ENCODE measurements around the gene MBD6. TPM values are rescaled to one million over a fixed set of nuclear protein-coding genes. Genes with fewer than 3 reads are reported as not detected.
"Not testable (repeated sequence)": the region's sequence is repeated elsewhere in the genome, so short reads cannot be mapped to it uniquely, and the experiment has no call there.

MBD6 gene
- total RNA-seq, 2 donors from 2014 or later = 12.5 to 14.4 TPM

- Histone ChIP-seq H3K4me1 (peaks cover 0 to 16% of the 10 kb centered on the region in 2 donors), H3K27ac (no peak overlapping the region), H3K4me3 (no peak overlapping the region), H3K9me3 (no peaks in the 10 kb centered on the region), H3K27me3 (no peaks in the 10 kb centered on the region), H3K36me3 (peaks cover 70% of the 10 kb centered on the region)
- DNase-seq (ENCODE audit: low spot score) = no peak
- TF ChIP-seq, protein P1, sequence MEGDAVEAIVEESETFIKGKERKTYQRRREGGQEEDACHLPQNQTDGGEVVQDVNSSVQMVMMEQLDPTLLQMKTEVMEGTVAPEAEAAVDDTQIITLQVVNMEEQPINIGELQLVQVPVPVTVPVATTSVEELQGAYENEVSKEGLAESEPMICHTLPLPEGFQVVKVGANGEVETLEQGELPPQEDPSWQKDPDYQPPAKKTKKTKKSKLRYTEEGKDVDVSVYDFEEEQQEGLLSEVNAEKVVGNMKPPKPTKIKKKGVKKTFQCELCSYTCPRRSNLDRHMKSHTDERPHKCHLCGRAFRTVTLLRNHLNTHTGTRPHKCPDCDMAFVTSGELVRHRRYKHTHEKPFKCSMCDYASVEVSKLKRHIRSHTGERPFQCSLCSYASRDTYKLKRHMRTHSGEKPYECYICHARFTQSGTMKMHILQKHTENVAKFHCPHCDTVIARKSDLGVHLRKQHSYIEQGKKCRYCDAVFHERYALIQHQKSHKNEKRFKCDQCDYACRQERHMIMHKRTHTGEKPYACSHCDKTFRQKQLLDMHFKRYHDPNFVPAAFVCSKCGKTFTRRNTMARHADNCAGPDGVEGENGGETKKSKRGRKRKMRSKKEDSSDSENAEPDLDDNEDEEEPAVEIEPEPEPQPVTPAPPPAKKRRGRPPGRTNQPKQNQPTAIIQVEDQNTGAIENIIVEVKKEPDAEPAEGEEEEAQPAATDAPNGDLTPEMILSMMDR (IDR thresholded peaks at IDR 0.05) = no peak
Observed at GRCh38 chr12:57513266-57513665, 9.4 kb upstream of the MBD6 start.

- H3K27ac ChIP-seq = not testable (repeated sequence)
- peaks cover 70% of the 10 kb centered on the region for H3K36me3 ChIP-seq
Observed at GRCh38 chr12:57513677-57514076, 8.9 kb upstream of the MBD6 start.

GRCh38 chr12:57514246-57514645, 8.4 kb upstream of the MBD6 start:
- H3K4me1 ChIP-seq = peaks cover 0 to 26% of the 10 kb centered on the region in 2 donors
- peaks cover 70% of the 10 kb centered on the region for H3K36me3 ChIP-seq
- not testable (repeated sequence) for DNase-seq (ENCODE audit: low spot score); H3K9me3 ChIP-seq; H3K27ac ChIP-seq; H3K27me3 ChIP-seq; H3K4me3 ChIP-seq

More at GRCh38 chr12:57513677-57514076, 8.9 kb upstream of the MBD6 start:
- not testable (repeated sequence) for H3K27me3 ChIP-seq; H3K4me3 ChIP-seq; DNase-seq (ENCODE audit: low spot score); H3K9me3 ChIP-seq
- H3K4me1 ChIP-seq = peaks cover 0 to 20% of the 10 kb centered on the region in 2 donors

GRCh38 chr12:57514720-57515407, 7.8 kb upstream of the MBD6 start:
- peaks cover 0 to 29% of the 10 kb centered on the region in 2 donors for H3K4me1 ChIP-seq
- no peaks in the 10 kb centered on the region for H3K27me3 ChIP-seq
- H3K27ac ChIP-seq = no peak overlapping the region
- H3K4me3 ChIP-seq = no peak overlapping the region
- DNase-seq (ENCODE audit: low spot score) = no peak
- TF ChIP-seq, protein P1 (IDR thresholded peaks at IDR 0.05) = no peak
- no peaks in the 10 kb centered on the region for H3K9me3 ChIP-seq
- peaks cover 64% of the 10 kb centered on the region for H3K36me3 ChIP-seq

GRCh38 chr12:57515408-57515933, 7.2 kb upstream of the MBD6 start:
- no peak overlapping the region for H3K4me3 ChIP-seq
- no peak overlapping the region for H3K27ac ChIP-seq
- H3K27me3 ChIP-seq = no peaks in the 10 kb centered on the region
- no peak for DNase-seq (ENCODE audit: low spot score)
- H3K36me3 ChIP-seq = peaks cover 63% of the 10 kb centered on the region
- no peaks in the 10 kb centered on the region for H3K9me3 ChIP-seq
- TF ChIP-seq, protein P1 (IDR thresholded peaks at IDR 0.05) = no peak
- H3K4me1 ChIP-seq = peaks cover 0 to 29% of the 10 kb centered on the region in 2 donors

DNA sequence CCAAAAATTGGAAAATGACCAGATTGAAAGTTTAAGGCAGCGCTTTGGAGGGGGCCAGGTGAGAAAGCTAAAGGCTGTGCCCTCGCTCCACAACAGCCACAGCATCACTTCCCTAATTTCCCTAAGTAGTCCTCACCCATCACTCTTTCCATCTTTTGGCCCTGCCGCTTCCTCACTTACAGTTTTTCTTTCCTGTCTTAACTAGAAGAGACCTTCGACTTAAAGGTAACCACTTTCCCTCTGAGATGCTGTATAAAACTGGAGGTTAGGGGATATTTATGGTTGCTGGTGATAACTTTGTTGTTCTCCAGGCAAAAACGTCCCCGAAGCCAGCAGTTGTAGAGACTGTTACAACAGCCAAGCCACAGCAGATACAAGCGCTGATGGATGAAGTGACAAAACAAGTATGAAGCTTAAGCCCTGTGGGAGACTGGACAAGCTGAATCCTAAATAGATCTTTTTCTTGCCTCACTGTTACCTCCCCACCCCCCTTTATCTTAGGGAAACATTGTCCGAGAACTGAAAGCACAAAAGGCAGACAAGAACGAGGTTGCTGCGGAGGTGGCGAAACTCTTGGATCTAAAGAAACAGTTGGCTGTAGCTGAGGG, 6.6 kb upstream of the MBD6 start:
- TF ChIP-seq, protein P1 (IDR thresholded peaks at IDR 0.05) = no peak
- H3K4me1 ChIP-seq = peaks cover 0 to 33% of the 10 kb centered on the region in 2 donors
- H3K27me3 ChIP-seq = no peaks in the 10 kb centered on the region
- no peaks in the 10 kb centered on the region for H3K9me3 ChIP-seq
- DNase-seq (ENCODE audit: low spot score) = no peak
- no peak overlapping the region for H3K4me3 ChIP-seq
- H3K27ac ChIP-seq = peak overlapping the region in 1 of 2 donors; percentile 100
- H3K36me3 ChIP-seq = peaks cover 63% of the 10 kb centered on the region

Measured in right atrium auricular region (tissue), 2 donors.